CD4-positive, alpha-beta T cell treated with Interleukin-17A for 4 hours (primary cell): ENCODE results near the gene LCN1.
"Not testable (repeated sequence)": the region's sequence is repeated elsewhere in the genome, so short reads cannot be mapped to it uniquely, and the experiment has no call there.

Experiments
- DNase-seq: peaks from one replicate; pipeline ENCODE4 v3.0.0-alpha.2; 2020; ENCODE audit warnings: mixed read lengths

Gene LCN1

DNA sequence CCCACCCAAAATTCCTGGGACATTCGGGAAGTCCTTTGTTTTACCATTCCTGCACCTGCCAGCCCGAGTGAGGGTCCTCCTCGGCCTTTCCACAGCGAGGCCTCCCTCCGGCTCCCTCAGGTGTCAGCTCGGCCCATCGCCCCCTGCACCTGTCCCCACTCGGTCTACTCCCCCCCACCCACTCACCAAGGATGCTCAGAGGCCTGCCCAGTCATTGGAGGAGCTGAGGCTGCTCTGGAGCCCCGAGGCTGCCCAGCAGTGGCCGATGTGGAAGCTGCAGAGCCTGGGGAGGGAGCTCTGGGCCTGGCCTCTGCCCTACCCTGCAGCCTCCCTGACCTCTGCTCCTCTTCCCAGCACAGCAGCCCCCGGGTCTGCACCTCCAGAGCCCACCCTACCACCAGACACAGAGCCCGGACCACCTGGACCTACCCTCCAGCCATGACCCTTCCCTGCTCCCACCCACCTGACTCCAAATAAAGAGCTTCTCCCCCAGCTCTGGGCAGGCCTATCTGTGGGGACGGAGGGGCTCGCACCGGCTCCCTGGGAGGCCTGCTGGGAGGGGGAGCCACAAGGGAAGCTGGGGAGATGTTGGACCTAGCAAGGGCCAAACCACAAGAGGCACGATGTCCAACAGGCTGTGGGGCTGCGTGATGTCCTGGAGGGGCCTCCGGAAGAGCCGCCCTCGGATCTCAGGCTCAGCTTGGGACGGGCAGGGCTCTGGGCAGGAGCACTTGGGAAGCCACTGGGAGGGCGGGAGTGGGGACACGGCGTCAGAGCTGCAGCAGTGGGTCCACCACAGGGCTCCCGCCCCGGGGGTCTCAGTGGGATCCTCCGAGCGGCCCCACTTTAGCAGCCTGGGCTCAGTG is 28.5 kb downstream of the LCN1 start:
- not testable (repeated sequence) for DNase-seq

DNA sequence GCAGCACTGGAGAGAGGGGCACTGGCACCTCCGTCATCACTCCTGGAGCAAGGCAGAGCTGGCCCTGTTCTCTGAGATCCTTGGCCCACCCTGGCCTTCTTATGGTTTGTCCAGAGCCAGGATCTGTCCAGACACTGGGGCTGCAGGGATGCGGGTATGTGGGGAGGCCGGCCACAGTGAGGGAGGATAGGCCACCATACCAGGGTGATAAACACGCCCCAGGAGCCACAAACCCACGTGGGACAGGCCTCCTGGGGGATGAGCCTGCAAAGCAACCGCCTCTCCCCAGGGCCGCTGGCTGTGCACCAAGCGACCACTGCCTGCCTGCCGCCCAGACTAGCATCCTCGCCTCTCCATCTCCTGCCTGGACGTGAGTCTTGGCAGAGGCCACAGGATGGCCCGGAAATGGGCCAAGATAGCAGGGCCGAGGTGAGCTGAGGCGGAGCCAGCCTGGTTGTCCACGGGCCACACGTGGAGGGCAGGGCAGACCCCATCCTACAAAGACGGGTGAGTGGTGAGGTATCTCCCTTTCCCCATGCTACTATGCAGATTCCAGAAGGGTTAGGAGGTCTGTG is 29.2 kb downstream of the LCN1 start:
- no peak for DNase-seq

DNA sequence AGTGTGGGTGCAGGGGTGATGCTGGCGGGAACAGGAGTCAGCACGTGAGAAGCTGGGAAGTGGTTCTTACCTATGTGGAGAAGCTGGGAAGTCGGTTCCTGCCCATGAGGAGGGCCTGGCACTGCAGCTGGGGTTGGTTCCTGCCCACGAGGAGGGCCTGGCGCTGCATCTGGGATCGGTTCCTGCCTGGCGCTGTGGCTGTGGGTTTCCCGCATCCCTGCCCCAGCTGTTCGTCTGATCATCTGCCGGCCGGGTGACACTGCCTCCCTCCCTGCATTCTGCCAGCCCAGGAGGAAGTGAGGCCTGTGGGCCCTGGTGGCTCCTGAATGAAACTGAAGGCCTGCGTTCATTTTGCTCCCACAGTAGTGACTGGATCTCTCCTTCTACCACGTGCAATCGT is 29.8 kb downstream of the LCN1 start:
- DNase-seq, result no peak

DNA sequence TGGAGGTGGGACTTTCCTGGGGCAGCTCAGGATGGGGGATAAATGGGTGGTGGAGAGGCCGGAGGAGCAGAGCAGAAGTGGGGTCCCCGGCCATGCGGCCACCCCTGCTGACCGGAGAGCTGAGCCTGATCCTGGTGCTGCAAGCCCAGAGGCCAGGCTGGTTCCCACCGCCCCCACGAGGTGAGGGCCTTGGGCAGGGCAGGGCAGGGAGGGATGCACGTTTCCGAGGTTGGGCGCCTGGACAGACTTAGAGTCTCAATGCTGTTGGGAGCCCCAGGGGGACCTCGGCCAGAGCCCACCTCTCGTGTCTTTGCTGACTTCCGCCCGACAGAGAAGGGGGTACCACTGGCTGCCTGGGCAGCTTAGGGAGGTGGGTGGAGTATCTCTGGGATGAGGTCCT is 30.2 kb downstream of the LCN1 start:
- DNase-seq, result no peak

DNA sequence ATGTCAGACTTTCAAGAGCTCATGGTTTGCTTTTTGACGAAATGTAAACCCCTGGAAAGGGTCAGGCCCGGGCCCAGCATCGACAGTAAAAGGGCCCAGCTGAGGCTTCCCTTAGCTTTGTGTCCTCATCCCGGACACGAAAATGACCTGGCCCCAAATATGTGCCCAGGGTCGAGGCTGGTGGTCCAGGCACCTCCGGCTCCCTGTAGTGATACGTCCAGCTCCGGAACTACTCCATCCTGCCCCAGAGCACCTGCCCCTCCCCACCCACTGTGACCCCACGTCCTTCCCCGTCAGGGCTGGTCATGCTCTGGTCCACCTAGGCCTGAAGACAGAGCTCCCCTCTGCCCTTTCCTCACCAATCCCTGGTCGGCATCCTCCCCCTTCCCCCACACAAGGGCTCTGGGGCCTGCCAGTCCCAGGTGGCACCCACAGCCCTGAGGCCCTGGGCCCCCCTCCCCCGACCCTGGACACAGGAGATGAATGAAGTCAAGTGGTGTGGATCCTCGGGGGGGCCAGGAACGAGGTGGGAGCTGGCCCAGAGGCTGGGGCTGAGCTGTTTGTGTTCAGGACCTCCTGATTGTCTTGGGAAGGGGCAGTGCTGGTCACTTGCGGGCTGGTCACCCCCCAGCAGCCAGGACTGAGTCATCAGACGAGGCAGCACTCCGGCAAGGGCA is 30.9 kb downstream of the LCN1 start:
- no peak for DNase-seq

DNA sequence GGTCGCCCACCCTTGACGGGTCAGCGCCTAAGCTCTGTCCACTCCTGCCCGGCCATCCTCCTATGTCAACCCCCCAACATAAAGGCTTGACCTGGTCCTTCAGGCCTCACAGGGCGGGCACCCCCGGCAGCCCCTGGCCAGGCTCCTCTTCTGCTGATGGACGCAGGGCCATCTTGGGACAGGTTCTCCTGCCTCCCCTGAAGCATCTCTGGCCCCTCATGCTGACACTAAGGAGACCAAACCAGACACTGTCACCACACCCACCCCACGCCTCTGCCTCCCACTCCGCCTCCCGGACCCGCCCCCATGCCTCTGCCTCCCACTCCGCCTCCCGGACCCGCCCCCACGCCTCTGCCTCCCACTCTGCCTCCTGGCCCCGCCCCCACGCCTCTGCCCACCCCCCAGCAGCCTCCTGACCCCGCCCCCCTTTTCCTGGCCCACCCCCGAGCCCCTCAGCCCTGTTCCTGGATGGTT is 31.5 kb downstream of the LCN1 start:
- no peak for DNase-seq

DNA sequence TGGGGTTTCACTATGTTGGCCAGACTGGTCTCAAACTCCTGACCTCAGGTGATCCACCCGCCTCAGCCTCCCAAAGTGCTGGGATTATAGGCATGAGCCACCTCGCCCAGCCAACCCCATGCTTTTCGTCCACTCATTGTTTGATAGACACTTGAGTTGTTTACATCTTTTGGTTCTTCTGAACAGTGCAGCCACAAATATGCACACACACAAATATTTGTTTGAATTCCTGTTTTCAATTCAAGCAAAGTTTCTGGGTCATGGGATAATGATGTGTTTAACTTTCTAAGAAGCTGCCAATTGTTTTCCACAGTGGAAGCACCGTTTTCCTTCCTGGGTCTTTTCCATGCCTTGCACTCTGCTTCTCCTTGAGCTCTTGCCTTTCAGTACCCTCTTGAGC is 33.5 kb downstream of the LCN1 start:
- DNase-seq, result no peak

DNA sequence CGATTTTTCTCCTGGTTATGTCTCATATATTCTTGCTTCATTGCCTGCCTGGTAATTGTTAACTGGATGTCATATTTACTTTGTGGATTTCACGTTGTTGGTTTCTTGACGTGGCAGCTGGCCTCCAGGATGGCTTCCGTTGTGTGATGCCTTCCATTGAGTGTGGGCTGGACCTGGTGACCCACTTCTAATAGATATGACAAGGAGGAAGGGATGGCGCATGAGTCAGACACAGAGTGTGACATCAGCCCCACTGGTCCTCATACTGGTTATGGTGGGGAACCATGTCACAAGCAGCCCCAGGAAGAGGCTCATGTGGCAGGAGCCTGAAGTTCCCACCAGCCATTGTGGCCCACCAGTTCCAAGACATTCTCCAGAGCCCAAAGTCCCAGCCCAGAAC is 34.0 kb downstream of the LCN1 start:
- no peak for DNase-seq

DNA sequence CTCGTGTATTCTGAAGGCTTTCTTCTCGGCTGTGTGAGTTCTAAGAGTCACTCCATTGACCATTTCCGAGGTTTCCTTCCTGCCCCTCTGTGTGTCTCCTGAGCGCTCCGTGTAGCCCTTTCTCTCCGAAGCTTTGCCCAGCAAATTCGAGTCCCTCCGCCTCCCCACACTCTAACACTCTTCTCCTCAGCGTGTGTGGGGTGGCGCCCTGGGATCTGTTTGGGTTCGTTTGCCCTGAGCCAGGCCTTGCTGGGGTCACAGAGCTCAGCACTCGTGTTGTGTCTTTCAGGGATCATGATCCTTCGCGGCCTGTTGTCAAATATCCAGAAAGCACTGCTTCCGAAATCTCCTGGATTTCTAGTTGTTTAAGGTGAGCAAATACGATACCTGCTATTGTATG is 34.7 kb downstream of the LCN1 start:
- no peak for DNase-seq

DNA sequence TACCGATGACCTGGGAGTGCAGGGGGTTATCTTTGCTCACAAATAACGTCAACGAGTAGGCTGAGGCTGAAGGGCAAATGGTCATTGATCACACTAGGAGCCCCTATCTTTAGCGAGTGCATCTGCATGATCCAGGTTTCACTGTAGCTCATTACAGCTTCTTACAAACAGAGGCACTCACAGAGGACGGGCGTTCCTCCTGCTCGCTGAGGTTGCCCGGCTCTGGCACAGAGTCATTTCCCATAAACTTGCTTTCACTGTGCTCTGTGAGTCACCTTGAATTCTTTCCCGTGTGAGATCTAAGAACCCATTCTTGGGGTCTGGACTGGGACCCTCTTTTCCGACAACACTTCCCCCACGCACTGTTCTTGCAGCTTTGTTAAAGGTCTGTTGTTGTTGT is 38.4 kb downstream of the LCN1 start:
- no peak for DNase-seq

DNA sequence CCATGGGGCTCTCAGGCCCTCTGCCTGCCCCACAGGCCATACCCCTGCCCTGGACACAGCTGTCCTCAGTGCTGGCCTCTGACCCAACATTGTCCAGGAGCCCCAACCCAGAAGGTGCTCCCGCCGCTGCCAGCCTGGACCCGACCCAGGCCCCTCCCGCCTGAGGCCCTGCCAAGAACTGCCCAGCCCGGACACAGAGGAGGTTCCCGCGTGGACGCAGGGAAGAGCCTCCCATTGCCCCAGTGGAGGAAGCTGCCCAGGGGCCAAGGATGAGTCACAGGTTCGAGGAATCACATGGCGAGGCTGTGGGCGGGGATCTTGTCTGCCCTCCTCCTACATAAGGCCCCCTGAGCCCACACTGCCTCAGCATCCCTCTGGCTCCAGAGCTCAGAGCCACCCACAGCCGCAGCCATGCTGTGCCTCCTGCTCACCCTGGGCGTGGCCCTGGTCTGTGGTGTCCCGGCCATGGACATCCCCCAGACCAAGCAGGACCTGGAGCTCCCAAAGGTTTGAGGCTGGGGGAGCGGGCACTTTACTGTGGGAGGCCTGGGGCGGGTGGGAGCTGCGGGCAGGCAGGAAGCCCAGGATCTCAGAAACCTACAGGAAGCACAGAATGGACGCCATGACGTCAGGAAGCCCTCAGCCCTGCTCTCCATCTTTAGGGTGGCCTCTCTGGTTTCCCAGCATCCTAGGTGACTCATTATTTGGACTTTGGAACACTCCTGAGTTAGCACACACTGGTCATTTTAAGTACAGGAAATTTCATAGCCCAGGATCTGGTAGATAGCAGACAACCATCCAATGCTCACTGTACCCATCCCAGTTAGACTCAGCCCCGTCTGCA is 40.4 kb downstream of the LCN1 start, which contains the start of gene PAEP:
PAEP (plus strand) TSS at position 366 of the 844 bp plus-strand sequence.
- no peak for DNase-seq

DNA sequence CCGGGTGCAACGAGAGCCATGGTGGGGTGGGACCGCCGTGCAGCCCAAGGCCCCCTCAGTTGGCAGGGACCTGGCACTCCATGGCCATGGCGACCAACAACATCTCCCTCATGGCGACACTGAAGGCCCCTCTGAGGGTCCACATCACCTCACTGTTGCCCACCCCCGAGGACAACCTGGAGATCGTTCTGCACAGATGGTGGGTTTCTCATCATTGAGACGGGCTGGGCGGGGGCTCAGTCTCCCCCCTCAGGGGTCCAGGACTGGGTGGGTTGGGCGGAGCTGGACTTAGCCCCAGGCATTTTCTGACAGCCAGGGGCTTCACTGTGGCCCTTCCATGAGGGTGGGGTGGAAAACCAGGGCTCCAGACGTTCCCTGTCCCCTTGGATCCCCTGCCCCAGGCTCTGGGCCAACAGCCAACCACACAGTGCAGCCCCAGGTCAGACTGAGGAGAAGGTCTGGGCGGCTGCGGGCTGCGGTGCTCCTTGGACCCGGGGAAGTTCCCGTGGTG is 41.0 kb downstream of the LCN1 start:
- no peak for DNase-seq

DNA sequence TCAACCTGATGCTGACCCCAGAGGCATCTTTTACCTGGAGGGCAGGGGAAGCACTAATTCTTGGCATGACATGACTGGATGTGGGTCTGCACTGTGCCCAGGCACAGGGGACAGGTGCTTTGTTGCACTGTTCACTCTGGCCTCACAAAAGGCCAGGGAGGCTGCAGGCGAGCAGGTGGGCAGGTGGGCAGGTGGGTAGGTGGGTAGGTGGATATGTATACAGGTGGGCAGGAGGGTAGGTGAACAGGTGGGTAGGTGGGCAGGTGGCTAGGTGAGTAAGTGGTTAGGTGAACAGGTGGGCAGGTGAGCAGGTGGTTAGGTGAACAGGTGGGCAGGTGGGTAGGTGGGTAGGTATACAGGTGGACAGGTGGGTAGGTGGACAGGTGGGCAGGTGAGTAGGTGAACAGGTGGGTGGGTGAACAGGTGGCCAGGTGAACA is 41.8 kb downstream of the LCN1 start:
- no peak for DNase-seq

DNA sequence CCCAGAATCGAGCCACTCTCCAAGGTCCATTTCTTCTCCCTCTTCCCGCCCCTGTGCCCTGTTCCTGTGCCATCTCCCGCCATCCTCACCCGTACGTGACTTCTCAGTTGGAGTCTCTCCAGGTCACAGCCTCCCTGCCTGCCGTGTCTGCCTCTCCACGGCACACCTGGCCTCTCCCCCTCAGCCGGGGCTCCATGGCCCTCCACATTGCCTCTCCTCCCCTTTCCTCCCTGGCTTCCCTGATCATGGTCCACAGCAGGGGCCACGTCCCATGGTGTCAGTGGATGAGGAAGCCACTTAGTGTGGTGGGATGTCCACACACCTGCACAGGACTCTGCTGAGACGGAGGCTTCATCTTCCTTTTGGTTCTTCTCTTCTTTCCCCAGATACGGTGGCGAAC is 42.6 kb downstream of the LCN1 start:
- DNase-seq, result no peak

DNA sequence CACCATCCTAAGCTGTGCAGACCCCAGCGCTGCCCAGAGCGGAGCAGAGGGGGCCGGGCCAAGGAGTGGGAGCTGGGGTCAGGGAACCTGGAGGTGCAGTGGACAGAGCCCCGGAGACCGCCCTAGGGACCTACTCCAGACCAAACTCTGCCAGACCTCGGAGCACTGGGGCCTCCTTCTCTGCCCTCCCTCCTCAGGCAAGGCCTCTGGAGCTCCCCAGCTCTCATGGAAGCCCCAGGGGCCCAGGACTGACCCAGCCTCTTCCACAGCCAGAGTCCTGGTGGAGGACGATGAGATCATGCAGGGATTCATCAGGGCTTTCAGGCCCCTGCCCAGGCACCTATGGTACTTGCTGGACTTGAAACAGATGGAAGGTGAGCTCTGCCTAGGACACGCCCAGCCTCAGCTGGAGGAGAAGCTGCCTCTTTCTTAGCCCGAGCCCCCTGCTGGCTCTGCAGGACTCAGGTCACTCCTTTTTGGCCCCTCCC is 43.9 kb downstream of the LCN1 start:
- no peak for DNase-seq

DNA sequence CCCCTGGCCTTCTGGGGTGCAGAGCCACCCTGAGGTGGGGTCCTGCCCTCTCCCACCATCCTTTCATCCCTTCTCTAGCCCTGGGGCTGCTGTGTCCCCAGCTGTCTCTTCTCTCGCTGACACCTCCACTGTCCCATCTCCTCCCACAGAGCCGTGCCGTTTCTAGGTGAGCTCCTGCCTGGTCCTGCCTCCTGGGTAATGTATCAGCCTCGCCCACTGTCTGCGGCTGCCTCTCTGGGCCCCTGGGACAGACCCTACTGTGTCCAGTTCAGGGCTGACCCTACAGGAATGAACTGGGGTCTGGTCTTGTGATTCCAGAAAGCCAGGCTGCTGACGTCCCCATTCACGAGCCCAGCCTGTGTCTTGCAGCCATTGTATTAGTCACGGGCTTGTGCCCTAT is 44.4 kb downstream of the LCN1 start:
- no peak for DNase-seq

DNA sequence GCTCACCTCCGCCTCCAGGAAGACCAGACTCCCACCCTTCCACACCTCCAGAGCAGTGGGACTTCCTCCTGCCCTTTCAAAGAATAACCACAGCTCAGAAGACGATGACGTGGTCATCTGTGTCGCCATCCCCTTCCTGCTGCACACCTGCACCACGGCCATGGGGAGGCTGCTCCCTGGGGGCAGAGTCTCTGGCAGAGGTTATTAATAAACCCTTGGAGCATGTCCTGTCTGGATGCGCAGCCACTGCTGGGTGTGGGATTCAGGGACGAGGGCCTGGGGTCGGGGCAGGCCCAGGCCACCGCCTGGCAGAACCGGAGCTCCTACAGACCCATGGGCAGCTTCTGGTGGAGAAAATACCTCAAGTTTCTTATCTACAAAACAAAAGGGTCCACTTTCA is 45.3 kb downstream of the LCN1 start:
- no peak for DNase-seq

DNA sequence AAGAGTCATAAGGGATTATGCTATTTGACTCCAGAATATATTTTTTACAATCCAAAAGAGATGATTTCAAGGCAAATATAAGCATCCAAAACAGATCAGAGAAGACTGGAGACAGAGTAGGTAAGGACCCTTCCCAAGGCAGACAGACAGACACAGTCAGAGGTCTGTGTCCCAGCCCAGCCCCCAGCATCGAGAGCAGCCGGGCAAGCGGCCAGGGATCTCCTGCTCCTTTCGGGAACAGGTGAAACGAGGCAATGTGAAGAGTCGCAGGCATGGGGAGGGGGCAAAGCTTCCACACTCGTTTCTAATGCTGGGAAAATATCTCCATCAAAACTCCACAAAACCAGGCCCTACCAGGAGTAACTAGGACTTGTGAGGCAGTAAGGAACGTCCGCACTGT is 46.1 kb downstream of the LCN1 start:
- DNase-seq, result no peak

DNA sequence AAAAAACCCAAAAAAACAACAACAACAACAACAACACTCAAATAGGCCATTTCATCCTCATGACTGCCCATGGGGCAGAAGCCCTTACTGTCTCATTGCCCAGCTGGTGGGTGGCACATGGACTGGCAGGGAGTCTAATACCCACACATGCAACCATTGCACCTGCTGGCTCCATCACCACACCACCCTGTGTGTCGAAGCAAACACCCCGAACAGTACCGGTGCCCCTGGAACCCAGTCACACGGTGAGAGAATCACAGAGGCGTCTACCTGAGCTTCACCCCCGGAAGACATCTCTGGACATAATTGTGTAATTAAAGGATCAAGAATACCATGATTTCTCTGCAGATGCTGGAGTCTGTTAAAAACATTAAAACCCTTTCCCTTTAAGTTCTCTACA is 46.8 kb downstream of the LCN1 start:
- no peak for DNase-seq

DNA sequence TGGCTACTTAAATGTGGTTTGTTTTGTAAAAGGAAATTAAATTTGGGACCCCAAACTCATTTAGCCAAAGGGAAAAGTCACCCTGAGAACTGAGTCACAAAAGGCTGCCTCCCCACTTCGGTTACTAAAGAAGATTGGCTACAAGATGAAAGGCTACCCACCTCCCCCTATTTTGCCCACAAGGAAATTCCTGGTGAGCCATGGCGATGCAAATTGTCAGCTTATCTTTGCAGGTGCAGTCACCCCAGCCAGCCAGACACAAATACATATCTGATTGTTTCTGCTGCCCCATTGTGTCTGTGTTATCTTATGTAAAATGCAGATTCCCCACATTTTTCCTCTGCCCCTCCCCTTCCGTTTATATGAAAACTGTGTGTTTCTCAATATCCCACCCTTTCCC is 49.2 kb downstream of the LCN1 start:
- DNase-seq, result no peak

DNA sequence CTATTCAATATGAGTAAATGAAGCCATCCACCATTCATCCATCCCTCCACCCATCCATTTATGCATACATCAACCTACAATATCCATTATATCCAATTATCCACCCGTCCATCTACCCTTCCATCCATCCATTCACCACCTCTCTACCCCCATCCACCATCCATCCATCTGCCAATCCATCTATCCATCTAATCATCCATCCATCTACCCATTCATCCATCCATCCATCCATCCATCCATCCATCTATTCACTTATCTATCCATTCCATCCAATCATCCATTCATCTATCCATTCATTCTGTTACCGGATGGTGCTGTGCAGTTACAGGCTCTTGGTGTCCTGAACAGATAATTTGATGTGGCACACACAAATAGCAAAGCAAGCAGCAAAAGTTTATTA is 51.0 kb downstream of the LCN1 start:
- no peak for DNase-seq

DNA sequence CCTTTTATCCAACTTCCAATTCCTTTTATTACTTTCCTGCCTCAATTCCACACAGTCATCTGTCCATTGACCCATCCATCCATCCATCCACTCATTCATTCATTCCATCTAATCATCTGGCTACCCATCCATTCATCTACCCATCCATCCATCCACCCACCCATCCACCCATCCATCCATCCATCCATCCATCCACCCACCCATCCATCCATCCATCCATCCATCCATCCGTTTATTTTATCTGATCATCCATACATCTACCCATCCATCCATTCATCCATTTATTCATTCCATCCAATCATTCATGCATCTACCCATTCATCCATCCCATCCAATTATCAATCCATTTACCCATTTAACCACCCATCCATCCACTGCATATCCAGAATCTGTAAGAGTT is 51.9 kb downstream of the LCN1 start:
- no peak for DNase-seq

DNA sequence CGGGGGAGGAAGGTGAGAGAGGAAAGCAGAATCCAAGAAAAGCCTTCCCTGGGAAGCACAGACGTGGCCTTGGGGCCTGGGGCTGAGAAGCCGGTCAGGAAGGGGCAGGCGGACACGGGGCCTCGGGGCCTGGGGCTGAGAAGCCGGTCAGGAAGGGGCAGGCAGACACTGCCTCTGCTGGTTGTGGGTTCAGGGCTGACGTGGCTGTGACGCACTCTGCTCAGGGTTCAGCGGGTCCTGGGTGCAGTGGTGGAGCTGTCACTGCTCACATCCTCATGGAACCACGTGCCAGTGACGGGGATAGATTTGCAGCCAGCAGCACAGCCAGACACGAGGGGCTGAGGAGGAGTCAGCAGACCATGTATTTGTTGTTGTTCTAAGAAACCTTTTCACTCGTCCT is 53.1 kb downstream of the LCN1 start:
- no peak for DNase-seq
